DMS 273 (cell line): Measurements from ENCODE around the gene LYST.
"Not testable (repeated sequence)": the region's sequence is repeated elsewhere in the genome, so short reads cannot be mapped to it uniquely, and the experiment has no call there.

Source experiments
- DNase-seq: peaks from one replicate; lab custom pipeline; 2025; ENCODE audit not compliant: unreplicated experiment; lab: John Stamatoyannopoulos, UW

Gene LYST

GRCh38 chr1:235639226-235640205 lies 227.2 kb downstream of the LYST start:
- peak; percentile 72 for DNase-seq

DNA sequence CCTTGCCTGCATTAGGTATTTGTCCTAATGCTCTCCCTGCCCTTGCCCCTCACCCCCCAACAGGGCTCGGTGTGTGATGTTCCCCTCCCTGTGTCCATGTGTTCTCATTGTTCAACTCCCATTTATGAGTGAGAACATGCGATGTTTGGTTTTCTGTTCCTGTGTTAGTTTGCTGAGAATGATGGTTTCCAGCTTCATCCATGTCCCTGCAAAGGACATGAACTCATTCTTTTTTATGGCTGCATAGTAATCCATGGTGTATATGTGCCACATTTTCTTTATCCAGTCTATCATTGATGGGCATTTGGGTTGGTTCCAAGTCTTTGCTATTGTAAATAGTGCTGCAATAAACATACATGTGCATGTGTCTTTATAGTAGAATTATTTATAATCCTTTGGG lies 228.1 kb downstream of the LYST start:
- not testable (repeated sequence) for DNase-seq

GRCh38 chr1:235637756-235638534 lies 228.8 kb downstream of the LYST start:
- no peak for DNase-seq

DNA sequence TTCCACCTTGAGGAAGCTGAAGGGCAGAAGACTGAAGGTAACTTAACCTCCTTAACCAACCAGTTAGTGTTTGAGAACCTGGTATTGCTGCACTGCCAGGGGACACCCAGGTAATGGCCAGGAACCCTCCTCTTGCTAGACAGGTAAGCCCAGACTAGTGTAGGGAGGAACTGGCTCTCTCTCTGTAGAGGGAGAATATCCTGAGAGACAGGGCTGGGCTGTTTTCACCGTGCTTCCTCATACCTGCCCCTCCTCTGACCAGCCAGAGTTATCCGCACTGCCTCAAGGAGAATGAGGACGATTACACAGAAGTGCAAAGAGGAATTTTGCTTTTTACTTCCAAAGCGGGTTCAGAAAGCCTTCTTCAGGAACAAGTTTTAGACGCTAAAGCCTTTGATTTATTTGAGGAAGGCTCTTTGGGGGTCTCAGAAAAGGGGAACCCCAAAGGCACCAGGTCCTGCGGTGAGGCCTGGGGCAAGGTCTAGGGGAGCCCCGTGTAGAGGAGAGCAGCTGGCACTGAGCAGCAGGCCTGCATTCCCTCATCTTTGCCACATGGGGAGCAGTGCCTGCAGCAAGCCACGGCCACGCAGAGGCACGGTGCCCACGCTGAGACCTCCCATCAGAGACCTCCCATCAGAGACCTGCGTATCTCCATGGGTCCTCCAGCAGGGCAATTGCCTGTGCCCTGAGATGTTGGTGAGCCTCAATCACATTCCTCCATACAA lies 230.6 kb downstream of the LYST start:
- peak; percentile 27 for DNase-seq

DNA sequence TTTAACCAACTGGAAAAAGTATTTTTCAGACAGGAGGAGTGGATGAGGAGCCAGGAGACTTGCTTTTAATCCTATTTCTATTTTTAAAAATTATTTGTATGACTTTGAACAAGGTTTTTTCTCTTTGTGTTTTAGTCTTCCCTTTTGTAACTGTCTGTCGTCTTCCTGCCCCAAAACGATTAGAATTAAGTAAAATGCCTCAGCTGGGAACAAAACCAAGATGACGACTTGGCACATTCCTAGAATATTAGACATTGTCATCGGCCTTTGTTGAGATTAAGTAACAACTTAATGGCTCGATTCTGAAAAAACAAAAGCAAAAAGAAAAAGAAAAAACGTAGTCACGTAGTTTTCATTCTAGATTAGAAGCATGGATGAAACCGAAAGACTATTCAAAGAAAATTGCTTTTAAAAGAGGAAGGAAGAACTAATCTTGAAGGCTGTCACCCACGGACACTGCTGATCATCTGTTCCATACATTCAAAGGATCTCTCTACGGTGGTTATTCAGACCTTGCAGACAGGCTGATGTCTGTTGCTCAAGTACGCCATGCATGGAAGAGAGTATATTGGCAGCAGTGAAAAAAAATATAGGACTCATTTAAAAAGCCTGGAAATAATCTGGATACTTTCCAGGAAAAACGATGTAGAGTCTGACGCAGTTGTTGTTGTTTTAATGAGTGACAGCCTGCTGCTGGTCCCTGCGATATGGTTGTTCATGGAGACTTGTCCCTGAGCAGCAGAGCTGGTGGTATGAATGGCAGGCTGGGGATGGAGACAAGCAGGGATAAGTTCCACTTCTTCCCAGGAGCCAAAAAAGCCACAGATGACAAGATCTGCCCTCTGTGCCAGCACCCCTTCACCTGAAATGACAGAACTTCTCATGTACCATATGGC lies 234.0 kb downstream of the LYST start:
- peak; percentile 60 for DNase-seq

DNA sequence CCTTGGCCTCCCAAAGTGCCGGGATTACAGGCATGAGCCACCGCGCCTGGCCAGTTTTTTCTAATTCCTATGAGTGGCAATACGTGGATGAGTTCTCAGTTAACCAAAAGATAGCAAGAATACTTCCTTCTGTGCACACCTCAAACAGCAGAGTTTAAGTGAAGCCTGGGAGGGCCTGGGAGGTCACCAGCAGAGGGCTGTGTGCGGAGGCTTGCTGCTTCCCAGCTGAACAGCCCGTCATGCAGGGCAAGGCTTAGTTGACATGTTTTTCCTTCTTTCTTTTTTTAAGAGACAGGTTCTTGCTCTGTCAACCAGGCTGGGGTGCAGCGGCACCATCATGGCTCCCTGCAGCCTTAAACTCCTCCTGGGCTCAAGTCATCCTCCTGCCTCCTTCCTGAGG lies 234.9 kb downstream of the LYST start:
- DNase-seq = no peak

DNA sequence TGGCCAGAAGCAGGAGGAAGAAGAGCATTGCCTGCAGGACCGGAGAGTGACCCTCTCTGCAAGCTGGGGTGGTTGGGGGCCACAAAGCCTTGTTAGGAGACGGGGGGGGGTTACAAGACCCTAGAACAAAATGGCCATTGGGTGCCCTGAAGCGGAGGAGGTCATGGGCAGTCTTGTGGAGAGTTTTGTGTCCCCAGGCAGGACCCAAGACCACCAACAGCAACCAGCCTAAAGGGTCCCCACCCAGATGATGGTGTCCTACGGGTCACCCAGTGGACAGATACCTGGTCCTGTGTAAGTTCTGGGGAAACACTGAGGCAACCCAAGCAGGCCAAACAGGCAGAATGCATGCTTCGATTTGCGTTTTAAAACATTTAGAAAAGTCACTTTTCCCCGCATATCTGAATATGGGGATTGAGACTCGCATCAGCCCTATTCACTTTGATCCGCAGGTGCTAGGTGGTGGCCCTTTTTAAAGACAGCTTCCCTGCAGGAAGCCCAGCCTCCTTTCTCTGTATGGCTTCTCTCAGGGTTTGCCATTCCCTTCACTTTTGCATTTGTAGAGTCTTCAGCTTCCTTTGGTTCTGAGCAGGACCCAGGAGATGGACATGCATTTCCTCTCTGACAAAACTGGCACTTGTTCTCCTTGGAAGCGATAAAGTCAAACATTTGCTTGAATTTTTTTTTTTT lies 238.2 kb downstream of the LYST start:
- DNase-seq = no peak

- no peak for DNase-seq
Observed at GRCh38 chr1:235625831-235626230, 240.9 kb downstream of the LYST start.

DNA sequence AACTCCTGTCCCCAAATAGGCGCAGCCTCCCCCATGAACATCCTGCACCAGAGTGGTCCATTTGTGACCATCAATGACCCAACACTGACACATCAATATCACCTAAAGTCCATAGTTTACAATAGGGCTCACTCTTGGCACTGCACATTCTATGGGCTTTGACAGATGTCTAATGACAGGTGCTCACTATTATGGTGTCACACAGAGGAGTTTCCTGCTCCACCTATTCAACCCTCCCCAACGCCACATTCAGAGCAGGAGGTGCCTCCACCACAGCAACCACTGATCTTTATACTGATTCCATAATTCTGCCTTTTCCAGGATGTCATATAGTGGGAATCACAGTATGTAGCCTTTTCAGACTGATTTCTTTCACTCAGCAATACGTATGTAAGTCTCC lies 241.4 kb downstream of the LYST start:
- no peak for DNase-seq

DNA sequence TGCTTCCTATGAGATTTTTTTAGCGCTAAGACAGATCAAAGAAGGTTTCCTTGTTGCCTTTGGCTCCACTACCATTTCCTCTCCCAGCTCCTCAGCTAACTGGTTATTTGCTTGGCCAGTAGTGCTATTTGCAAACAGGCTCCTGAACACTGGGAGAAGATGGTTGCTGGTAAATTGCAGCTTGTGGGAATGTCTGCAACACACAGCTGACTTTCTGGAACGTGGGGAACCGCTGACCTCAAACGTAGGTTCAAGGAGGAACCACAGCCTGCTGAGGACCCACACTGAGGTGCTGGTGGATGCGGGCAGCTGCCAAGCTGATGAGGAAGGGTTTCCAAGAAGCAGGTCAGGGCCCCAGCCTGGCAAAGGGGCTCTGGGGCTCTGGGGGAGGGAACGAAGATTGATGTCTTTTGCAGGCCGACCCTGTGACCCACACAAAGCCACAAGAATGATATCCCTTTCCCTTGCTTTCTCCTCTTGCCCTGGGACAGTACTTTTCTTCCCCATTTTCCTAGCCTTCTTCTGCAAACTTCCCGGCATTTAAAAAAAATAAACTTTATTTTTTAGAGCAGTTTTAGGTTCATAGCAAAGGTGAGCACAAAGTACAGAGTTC lies 241.9 kb downstream of the LYST start:
- no peak for DNase-seq

GRCh38 chr1:235622936-235623779 lies 243.5 kb downstream of the LYST start:
- no peak for DNase-seq

GRCh38 chr1:235619149-235619548 lies 247.6 kb downstream of the LYST start:
- not testable (repeated sequence) for DNase-seq

- DNase-seq = no peak
Observed at GRCh38 chr1:235617808-235618207, 248.9 kb downstream of the LYST start.

DNA sequence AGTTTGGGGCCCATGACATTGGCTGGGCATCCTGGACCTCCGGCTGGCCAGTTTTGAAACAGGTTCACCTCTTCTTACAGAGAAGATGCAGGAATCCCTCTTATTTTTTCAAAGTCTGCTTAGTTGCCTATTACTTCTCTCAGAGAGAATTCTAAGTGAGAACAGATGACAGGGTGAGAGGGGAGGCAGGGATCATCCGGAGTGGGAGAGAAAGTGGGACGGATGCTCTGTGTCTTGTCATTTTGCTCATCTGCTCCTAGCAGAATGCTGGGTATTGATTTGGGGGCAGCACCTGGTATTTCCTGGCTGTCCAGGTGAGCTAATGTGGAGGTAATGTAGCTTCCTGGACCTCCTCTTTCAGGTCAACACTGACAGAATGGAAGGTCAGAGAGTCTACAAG lies 249.6 kb downstream of the LYST start:
- no peak for DNase-seq

GRCh38 chr1:235614442-235614954 lies 252.2 kb downstream of the LYST start:
- no peak for DNase-seq

DNA sequence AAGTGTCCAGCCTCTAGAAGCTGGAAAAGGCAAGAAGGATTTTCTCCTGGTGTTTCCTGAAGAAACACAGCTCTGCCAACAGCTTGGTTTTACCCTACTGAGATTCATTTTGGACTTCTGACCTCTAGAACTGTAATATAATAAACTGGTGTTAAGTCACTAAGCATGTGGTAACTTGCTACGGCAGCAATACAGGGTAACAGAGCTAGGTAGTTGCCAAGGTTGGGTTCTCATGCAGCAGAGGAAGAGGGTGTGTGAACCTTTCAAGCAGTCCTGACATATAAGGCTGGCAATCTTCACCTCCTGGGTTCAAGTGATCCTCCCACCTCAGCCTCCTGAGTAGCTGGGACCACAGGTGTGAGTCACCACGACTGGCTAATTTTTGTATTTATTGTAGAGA lies 253.1 kb downstream of the LYST start:
- DNase-seq = no peak

GRCh38 chr1:235612761-235613160 lies 253.9 kb downstream of the LYST start:
- DNase-seq = no peak
